PC-9 (cell line): ENCODE results near the gene ARL6IP5. TPM values are rescaled to one million over a fixed set of nuclear protein-coding genes. Genes with fewer than 3 reads are reported as not detected.

Experiments used
- BruUV-seq: library from RNA; stranded (reverse); fragments of 400-500 nt; replicated peaks from 2 replicates; lab custom pipeline; 2021; lab: Mats Ljungman, UMichigan
- CTCF ChIA-PET: fragments of 300-600 bp; sonication (Branson Sonifier 250); formaldehyde crosslinking; loops from one replicate; lab custom pipeline; 2022; ENCODE audit warnings: antibody characterized with exemption; lab: Charles Lee
- POLR2A ChIA-PET: fragments of 300-600 bp; sonication (Branson Sonifier 250); formaldehyde crosslinking; loops from one replicate; lab custom pipeline; 2022; ENCODE audit warnings: antibody characterized with exemption; ENCODE audit not compliant: unreplicated experiment; lab: Charles Lee
- DNase-seq, 2 experiments: peaks; one replicate each; pipeline versions ENCODE4 v3.0.0 to v3.0.0-alpha.2; 2015 to 2022; ENCODE audit warnings: mixed read lengths in 1 of 2
- H2AFZ ChIP-seq: fragments of 200-600 bp; sonication (generic); 2 replicates; pipeline ENCODE4 v1.8.1; 2017; ENCODE audit warnings: antibody characterized with exemption
- H3F3A ChIP-seq: fragments of 200-600 bp; sonication (generic); 2 replicates; pipeline ENCODE4 v1.8.1; 2017; ENCODE audit warnings: antibody characterized with exemption, mild to moderate bottlenecking, low read depth; ENCODE audit not compliant: insufficient read depth
- H3K27ac ChIP-seq: fragments of 200-600 bp; sonication (generic); 2 replicates; pipeline ENCODE4 v1.6.1; 2016; ENCODE audit warnings: mixed run types
- H3K27me3 ChIP-seq: fragments of 200-600 bp; sonication (generic); 2 replicates; pipeline ENCODE4 v1.6.1; 2016; ENCODE audit warnings: low read depth, mixed run types; ENCODE audit not compliant: insufficient read depth
- H3K36me3 ChIP-seq: fragments of 200-600 bp; sonication (generic); 2 replicates; pipeline ENCODE4 v1.6.1; 2016; ENCODE audit warnings: low read depth, mixed run types
- H3K4me1 ChIP-seq: fragments of 200-600 bp; sonication (generic); replicated peaks from 2 replicates; pipeline ENCODE4 v1.6.1; 2016; ENCODE audit warnings: mixed run types; ENCODE audit not compliant: insufficient read depth
- H3K4me2 ChIP-seq: fragments of 200-600 bp; sonication (generic); 2 replicates; pipeline ENCODE4 v1.6.1; 2017; ENCODE audit warnings: mixed run types
- H3K4me3 ChIP-seq: fragments of 200-600 bp; sonication (generic); 2 replicates; pipeline ENCODE4 v1.6.1; 2016; ENCODE audit warnings: mixed run types
- H3K79me2 ChIP-seq: fragments of 200-600 bp; sonication (generic); 2 replicates; pipeline ENCODE4 v1.6.1; 2017; ENCODE audit warnings: low read depth, mixed run types
- H3K9me2 ChIP-seq: fragments of 200-600 bp; sonication (generic); 2 replicates; pipeline ENCODE4 v1.8.1; 2017; ENCODE audit warnings: mild to moderate bottlenecking; ENCODE audit not compliant: insufficient read depth
- H3K9me3 ChIP-seq: fragments of 200-600 bp; sonication (generic); 2 replicates; pipeline ENCODE4 v1.8.1; 2016; ENCODE audit warnings: low read depth; ENCODE audit not compliant: insufficient read depth
- H4K20me1 ChIP-seq: fragments of 200-600 bp; sonication (generic); 2 replicates; pipeline ENCODE4 v1.8.1; 2017; ENCODE audit not compliant: insufficient read depth
- EZH2 ChIP-seq: fragments of 200-600 bp; sonication (generic); IDR thresholded peaks from 2 replicates; pipeline ENCODE4 v1.8.0; 2017; ENCODE audit warnings: antibody characterized with exemption, low read depth
- intact Hi-C: fragments of 100-400 bp; cut with micrococcal nuclease; formaldehyde crosslinking; loops from one replicate; pipeline ENCODE4 v1.10.0; 2022; ENCODE audit not compliant: unreplicated experiment
- total RNA-seq: library from RNA; stranded (reverse); gene quantifications from 2 replicates; pipeline ENCODE4 v1.2.3, GENCODE V29; 2021
- TF ChIP-seq, protein P1 (sequence below): fragments of 200-600 bp; sonication (generic); conservative IDR thresholded peaks from 2 replicates; pipeline ENCODE4 v1.6.1; 2017; ENCODE audit warnings: mixed run types, antibody characterized with exemption, mild to moderate bottlenecking, moderate library complexity

ARL6IP5 gene
- total RNA-seq, 1 experiment from 2014 or later, result 45.7 TPM

DNA sequence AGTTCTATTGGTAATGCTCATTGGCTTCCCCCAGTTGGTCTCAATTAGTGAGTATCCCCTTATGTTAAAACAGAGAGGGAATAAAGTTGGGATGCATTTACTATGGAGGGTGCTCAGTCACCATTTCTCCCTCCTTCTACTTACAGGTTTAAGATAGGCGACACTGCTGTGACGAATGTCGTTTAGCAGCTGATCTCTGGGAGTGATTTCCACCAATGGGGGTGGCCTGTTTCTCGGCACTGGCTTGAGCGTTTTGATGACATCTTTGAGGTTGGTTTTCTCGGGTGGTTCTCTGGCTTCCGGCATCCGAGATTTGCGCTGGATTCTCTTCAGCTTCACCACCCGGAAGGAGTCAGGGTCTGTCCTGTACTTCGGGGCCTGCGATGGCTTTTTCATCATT, 33.8 kb downstream of the ARL6IP5 start:
- intact Hi-C loops, result loop anchor here (5.0 kb wide), 1 partner anchor 84 kb away; no protein-coding TSS in a partner anchor
- Histone ChIP-seq H3K27me3 (no peaks in the 10 kb centered on the region), H3K9me2 (no peaks in the 10 kb centered on the region), H2AFZ (no peak overlapping the region), H3K36me3 (no peaks in the 10 kb centered on the region), H3K9me3 (no peaks in the 10 kb centered on the region), H3F3A (peaks cover 27% of the 10 kb centered on the region), H3K4me3 (no peak overlapping the region), H3K27ac (no peak overlapping the region), H3K79me2 (no peaks in the 10 kb centered on the region), H3K4me1 (peaks cover 31% of the 10 kb centered on the region), H3K4me2 (no peak overlapping the region), H4K20me1 (no peaks in the 10 kb centered on the region)
- TF ChIP-seq, protein P1, sequence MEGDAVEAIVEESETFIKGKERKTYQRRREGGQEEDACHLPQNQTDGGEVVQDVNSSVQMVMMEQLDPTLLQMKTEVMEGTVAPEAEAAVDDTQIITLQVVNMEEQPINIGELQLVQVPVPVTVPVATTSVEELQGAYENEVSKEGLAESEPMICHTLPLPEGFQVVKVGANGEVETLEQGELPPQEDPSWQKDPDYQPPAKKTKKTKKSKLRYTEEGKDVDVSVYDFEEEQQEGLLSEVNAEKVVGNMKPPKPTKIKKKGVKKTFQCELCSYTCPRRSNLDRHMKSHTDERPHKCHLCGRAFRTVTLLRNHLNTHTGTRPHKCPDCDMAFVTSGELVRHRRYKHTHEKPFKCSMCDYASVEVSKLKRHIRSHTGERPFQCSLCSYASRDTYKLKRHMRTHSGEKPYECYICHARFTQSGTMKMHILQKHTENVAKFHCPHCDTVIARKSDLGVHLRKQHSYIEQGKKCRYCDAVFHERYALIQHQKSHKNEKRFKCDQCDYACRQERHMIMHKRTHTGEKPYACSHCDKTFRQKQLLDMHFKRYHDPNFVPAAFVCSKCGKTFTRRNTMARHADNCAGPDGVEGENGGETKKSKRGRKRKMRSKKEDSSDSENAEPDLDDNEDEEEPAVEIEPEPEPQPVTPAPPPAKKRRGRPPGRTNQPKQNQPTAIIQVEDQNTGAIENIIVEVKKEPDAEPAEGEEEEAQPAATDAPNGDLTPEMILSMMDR, result no peak
- TF ChIP-seq EZH2, result no peak
- CTCF ChIA-PET, result no interaction called here
- no peak for DNase-seq
- POLR2A ChIA-PET, result no interaction called here
- no TSS peak for BruUV-seq

DNA sequence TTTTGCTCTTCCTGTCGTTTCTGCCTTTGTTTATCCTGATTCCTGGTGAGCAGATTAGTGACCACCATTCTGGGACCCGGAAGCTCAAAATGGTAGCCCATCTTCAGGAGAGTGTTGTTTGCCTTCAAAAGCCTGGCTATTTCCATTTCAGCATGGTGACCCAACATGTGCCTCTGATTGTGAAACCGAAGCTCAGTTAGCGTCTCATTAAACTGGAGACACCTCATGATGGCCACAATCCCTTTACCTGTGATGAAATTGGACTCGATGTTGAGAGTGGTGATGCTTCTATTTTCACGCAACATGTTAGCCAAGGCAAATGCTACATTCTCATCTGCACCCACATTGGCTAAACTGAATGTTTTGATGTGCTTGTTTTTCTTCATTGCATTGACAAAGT, 34.4 kb downstream of the ARL6IP5 start:
- no peaks in the 10 kb centered on the region for H3K79me2 ChIP-seq
- no peaks in the 10 kb centered on the region for H4K20me1 ChIP-seq
- peaks cover 31% of the 10 kb centered on the region for H3K4me1 ChIP-seq
- H3K9me3 ChIP-seq, result no peaks in the 10 kb centered on the region
- POLR2A ChIA-PET, result no interaction called here
- no peaks in the 10 kb centered on the region for H3K9me2 ChIP-seq
- no peak for TF ChIP-seq EZH2
- TF ChIP-seq, protein P1, result no peak
- H3K27ac ChIP-seq, result no peak overlapping the region
- BruUV-seq, result no TSS peak
- no peak overlapping the region for H2AFZ ChIP-seq
- DNase-seq, result no peak
- H3K4me2 ChIP-seq, result no peak overlapping the region
- no peak overlapping the region for H3K4me3 ChIP-seq
- H3K27me3 ChIP-seq, result no peaks in the 10 kb centered on the region
- CTCF ChIA-PET, result interaction anchor here (0.6 kb wide), 1 partner anchor 110 kb away, joined by 3 read pairs; no protein-coding TSS in a partner anchor
- no peaks in the 10 kb centered on the region for H3K36me3 ChIP-seq
- intact Hi-C loops, result loop anchor here (5.0 kb wide), 1 partner anchor 83 kb away; no protein-coding TSS in a partner anchor
- peaks cover 27% of the 10 kb centered on the region for H3F3A ChIP-seq

DNA sequence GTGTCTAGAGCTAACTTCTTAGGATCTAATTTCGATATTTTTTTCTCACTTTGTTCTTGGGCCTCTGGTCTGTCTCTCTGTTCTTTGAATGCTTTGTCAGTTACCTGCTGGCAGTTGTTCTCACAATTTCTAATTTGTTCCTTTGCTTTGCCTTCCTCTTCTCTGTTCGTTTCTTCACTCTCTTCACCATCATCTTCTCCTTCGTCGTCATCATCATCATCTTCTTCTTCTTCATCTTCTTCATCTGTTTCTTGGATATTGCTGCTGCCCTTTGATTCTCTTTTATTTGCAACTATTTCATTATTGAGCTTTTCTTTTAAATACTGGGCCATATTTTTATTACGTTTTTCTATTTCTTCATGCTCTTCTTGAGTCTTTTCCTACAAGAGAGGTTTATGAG, 34.9 kb downstream of the ARL6IP5 start:
- peaks cover 31% of the 10 kb centered on the region for H3K4me1 ChIP-seq
- no peak overlapping the region for H3K27ac ChIP-seq
- intact Hi-C loops, result loop anchor here (1.0 to 5.0 kb wide), 4 partner anchors 43 to 552 kb away; no protein-coding TSS in a partner anchor
- no peaks in the 10 kb centered on the region for H3K79me2 ChIP-seq
- TF ChIP-seq, protein P1, result no peak
- no peak for TF ChIP-seq EZH2
- no peak overlapping the region for H3K4me3 ChIP-seq
- BruUV-seq, result no TSS peak
- ChIA-PET CTCF (interaction anchor here (0.6 to 2.0 kb wide), 4 partner anchors 42 to 1939 kb away, joined by 3 to 7 read pairs (median 6); no protein-coding TSS in a partner anchor), POLR2A (no interaction called here)
- H4K20me1 ChIP-seq, result no peaks in the 10 kb centered on the region
- no peaks in the 10 kb centered on the region for H3K36me3 ChIP-seq
- no peak overlapping the region for H3K4me2 ChIP-seq
- H3K27me3 ChIP-seq, result no peaks in the 10 kb centered on the region
- no peak overlapping the region for H2AFZ ChIP-seq
- H3K9me3 ChIP-seq, result no peaks in the 10 kb centered on the region
- H3F3A ChIP-seq, result peaks cover 27% of the 10 kb centered on the region
- H3K9me2 ChIP-seq, result no peaks in the 10 kb centered on the region
- no peak for DNase-seq
